Esophagus muscularis mucosa (tissue), 4 donors: ENCODE data around the gene MTO1.

ENCODE experiments used
- CTCF ChIP-seq, 3 experiments: fragments of 200-600 bp in 2 of 3; fragments of 450-650 bp in 1 of 3; sonication (generic) in 2 of 3; IDR thresholded peaks; one replicate each; pipeline ENCODE4 v1.5.1; 2017 to 2019; ENCODE audit warnings: antibody characterized with exemption in 3 of 3, mild to moderate bottlenecking in 2 of 3, moderate library complexity in 1 of 3
- EP300 ChIP-seq: sonication (generic); formaldehyde crosslinking; IDR thresholded peaks from one replicate; pipeline ENCODE4 v1.6.1; 2017; ENCODE audit warnings: antibody characterized with exemption
- POLR2A ChIP-seq: fragments of 450-650 bp; IDR thresholded peaks from one replicate; pipeline ENCODE4 v1.6.1; 2017; ENCODE audit warnings: antibody characterized with exemption, moderate library complexity, mild to moderate bottlenecking, low read depth
- POLR2AphosphoS5 ChIP-seq, 2 donors: sonication (generic); formaldehyde crosslinking; IDR thresholded peaks; one replicate each; pipeline ENCODE4 v1.6.1; 2017; ENCODE audit warnings: antibody characterized with exemption in 2 of 2

DNA sequence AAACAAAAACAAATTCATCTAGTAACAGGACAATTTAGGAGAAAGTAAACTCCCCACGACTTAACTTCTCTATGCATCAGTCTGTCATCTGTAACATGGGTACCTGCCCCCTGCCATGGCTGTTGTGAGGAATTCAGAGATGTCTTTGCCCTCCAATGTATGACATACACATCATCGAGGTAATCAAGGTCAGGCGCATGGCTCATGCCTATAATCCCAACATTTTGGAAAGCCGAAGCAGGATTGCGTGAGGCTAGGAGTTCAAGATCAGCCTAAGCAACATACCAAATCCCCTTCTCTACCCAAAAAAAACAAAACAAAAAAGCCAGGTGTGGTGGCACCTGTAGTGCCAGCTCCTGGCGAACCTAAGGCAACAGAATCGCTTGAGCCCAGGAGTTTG is 50.3 kb downstream of the MTO1 start:
- TF ChIP-seq CTCF (IDR thresholded peaks at IDR 0.05) (no peak), POLR2A (no peak), POLR2AphosphoS5 (IDR thresholded peaks at IDR 0.05) (no peak), EP300 (no peak)
